GM12801 (cell line): ENCODE measurements around the gene CCDC60.

Experiments
- CTCF ChIP-seq: IDR thresholded peaks from one replicate; pipeline ENCODE4 v1.5.1; 2011; ENCODE audit warnings: control low read depth; ENCODE audit not compliant: insufficient read length; ENCODE audit errors: extremely low read depth

Gene CCDC60

GRCh38 chr12:119338593-119339363, 4.2 kb downstream of the CCDC60 start:
- no peak for TF ChIP-seq CTCF

GRCh38 chr12:119340578-119340977, 6.0 kb downstream of the CCDC60 start:
- TF ChIP-seq CTCF: no peak

GRCh38 chr12:119341020-119341419, 6.5 kb downstream of the CCDC60 start:
- no peak for TF ChIP-seq CTCF

GRCh38 chr12:119341988-119342387, 7.5 kb downstream of the CCDC60 start:
- TF ChIP-seq CTCF: no peak

- no peak for TF ChIP-seq CTCF
Observed at GRCh38 chr12:119343130-119343529, 8.6 kb downstream of the CCDC60 start.

- TF ChIP-seq CTCF: no peak
Observed at GRCh38 chr12:119354172-119354571, 19.6 kb downstream of the CCDC60 start.

GRCh38 chr12:119363037-119363436, 28.5 kb downstream of the CCDC60 start:
- TF ChIP-seq CTCF: no peak
